Liver (tissue), 9 donors: ENCODE data around the gene DIAPH2. TPM values are rescaled to one million over a fixed set of nuclear protein-coding genes. Genes with fewer than 3 reads are reported as not detected.

Experiments used
- DNase-seq: peaks from one replicate; pipeline ENCODE4 v3.0.0-alpha.2; 2017; ENCODE audit warnings: low spot score
- H3K27ac ChIP-seq, 2 donors: one replicate each; pipeline ENCODE4 v1.7.0; 2013; ENCODE audit warnings: inconsistent platforms in 2 of 2, low read length in 2 of 2, control low read depth in 1 of 2, low read depth in 1 of 2, mild to moderate bottlenecking in 1 of 2
- H3K27me3 ChIP-seq, 4 donors: one replicate each; pipeline versions ENCODE4 v1.6.1 to v1.7.0; 2013; ENCODE audit warnings: low read length in 3 of 4, inconsistent platforms in 1 of 4, mild to moderate bottlenecking in 1 of 4, moderate library complexity in 1 of 4; ENCODE audit not compliant: control insufficient read depth in 4 of 4, insufficient read depth in 4 of 4
- H3K36me3 ChIP-seq, 4 donors: one replicate each; pipeline versions ENCODE4 v1.6.1 to v1.7.0; 2013; ENCODE audit warnings: low read length in 3 of 4, mild to moderate bottlenecking in 3 of 4, low read depth in 1 of 4, moderate library complexity in 1 of 4; ENCODE audit not compliant: control insufficient read depth in 4 of 4, insufficient read depth in 3 of 4
- H3K4me1 ChIP-seq, 4 donors: one replicate each; pipeline versions ENCODE4 v1.6.1 to v1.7.0; 2013; ENCODE audit warnings: low read length in 3 of 4, mild to moderate bottlenecking in 3 of 4, moderate library complexity in 1 of 4; ENCODE audit not compliant: control insufficient read depth in 4 of 4, insufficient read depth in 4 of 4
- H3K4me3 ChIP-seq, 3 donors: one replicate each; pipeline versions ENCODE4 v1.6.1 to v1.7.0; 2013; ENCODE audit warnings: low read length in 3 of 3, control low read depth in 1 of 3, low read depth in 1 of 3, mild to moderate bottlenecking in 1 of 3
- H3K9ac ChIP-seq, 2 donors: one replicate each; pipeline ENCODE4 v1.7.0; 2013; ENCODE audit warnings: low read length in 2 of 2, mild to moderate bottlenecking in 2 of 2, moderate library complexity in 2 of 2, control low read depth in 1 of 2, low read depth in 1 of 2
- H3K9me3 ChIP-seq, 4 donors: one replicate each; pipeline versions ENCODE4 v1.6.1 to v1.7.0; 2013; ENCODE audit warnings: low read length in 3 of 4; ENCODE audit not compliant: control insufficient read depth in 4 of 4
- ATF3 ChIP-seq: IDR thresholded peaks from 2 replicates; pipeline ENCODE4 v1.6.1; 2016; ENCODE audit warnings: antibody characterized with exemption
- EGR1 ChIP-seq, 2 donors: IDR thresholded peaks; 2 replicates each; pipeline ENCODE4 v1.6.1; 2016 to 2018; ENCODE audit warnings: antibody characterized with exemption in 2 of 2, low read depth in 2 of 2
- FOXA1 ChIP-seq: IDR thresholded peaks from 2 replicates; pipeline ENCODE4 v1.6.1; 2016; ENCODE audit warnings: antibody characterized with exemption
- FOXA2 ChIP-seq: IDR thresholded peaks from 2 replicates; pipeline ENCODE4 v1.6.1; 2016; ENCODE audit warnings: antibody characterized with exemption
- HNF4A ChIP-seq, 2 donors: conservative IDR thresholded peaks; 2 replicates each; pipeline ENCODE4 v1.6.1; 2016; ENCODE audit warnings: antibody characterized with exemption in 2 of 2, mild to moderate bottlenecking in 2 of 2
- HNF4G ChIP-seq: IDR thresholded peaks from 2 replicates; pipeline ENCODE4 v1.6.1; 2016; ENCODE audit warnings: antibody characterized with exemption
- JUND ChIP-seq, 2 donors: IDR thresholded peaks; 2 replicates each; pipeline ENCODE4 v1.6.1; 2016; ENCODE audit warnings: antibody characterized with exemption in 2 of 2
- NR2F2 ChIP-seq: IDR thresholded peaks from 2 replicates; pipeline ENCODE4 v1.6.1; 2016; ENCODE audit warnings: antibody characterized with exemption
- RAD21 ChIP-seq, 2 donors: IDR thresholded peaks; 2 replicates each; pipeline ENCODE4 v1.6.1; 2016; ENCODE audit warnings: antibody characterized with exemption in 2 of 2, mild to moderate bottlenecking in 2 of 2
- RXRA ChIP-seq, 2 donors: IDR thresholded peaks; 2 replicates each; pipeline ENCODE4 v1.6.1; 2017 to 2018; ENCODE audit warnings: antibody characterized with exemption in 2 of 2, mild to moderate bottlenecking in 1 of 2
- SP1 ChIP-seq: IDR thresholded peaks from 2 replicates; pipeline ENCODE4 v1.6.1; 2018; ENCODE audit warnings: antibody characterized with exemption, mild to moderate bottlenecking
- TAF1 ChIP-seq: conservative IDR thresholded peaks from 2 replicates; pipeline ENCODE4 v1.6.1; 2016; ENCODE audit warnings: antibody characterized with exemption, mild to moderate bottlenecking
- YY1 ChIP-seq: IDR thresholded peaks from 2 replicates; pipeline ENCODE4 v1.6.1; 2016; ENCODE audit warnings: antibody characterized with exemption, mild to moderate bottlenecking
- WGBS: extraction: QIAGEN DNeasy Blood & Tissue Kit; methylation state at CpG from one replicate; pipeline ENCODE4 v1.1.7; 2013; 5-methylcytosine and 5-hydroxymethylcytosine counted together
- polyA plus RNA-seq, 2 donors: library from polyadenylated mRNA; stranded (reverse) in 1 of 2; unstranded in 1 of 2; fragments of 200-250 nt in 1 of 2; fragments of >200 nt in 1 of 2; fragmentation: Nextera tagmentation in 1 of 2; extraction: Ambion mirVana in 1 of 2; gene quantifications; one replicate each; pipeline versions ENCODE4 v1.2.1 to v1.2.3, GENCODE V29; 2013 to 2015
- total RNA-seq, 2 donors: library from RNA; depleted of rRNA; stranded (reverse); fragments of >200 nt; gene quantifications; one replicate each; pipeline ENCODE4 v1.2.3, GENCODE V29; 2014
- TF ChIP-seq, protein P1 (sequence below): IDR thresholded peaks from 2 replicates; pipeline ENCODE4 v1.6.1; 2016; ENCODE audit warnings: antibody characterized with exemption
- TF ChIP-seq, protein P2 (sequence below): IDR thresholded peaks from 2 replicates; pipeline ENCODE4 v1.6.1; 2016; ENCODE audit warnings: antibody characterized with exemption
- TF ChIP-seq, protein P3 (sequence below): IDR thresholded peaks from 2 replicates; pipeline ENCODE4 v1.6.1; 2016; ENCODE audit warnings: antibody characterized with exemption, mild to moderate bottlenecking
- TF ChIP-seq, protein P4 (sequence below): fragments of 150-350 bp; IDR thresholded peaks from 2 replicates; pipeline ENCODE4 v1.5.1; 2017; ENCODE audit warnings: improper control_type of control experiment, low read depth, low read length; ENCODE audit not compliant: missing input control
- donor health status: healthy.
- donor health status: healthy.
- donor health status: healthy.
- donor health status: healthy.
- donor health status: healthy.

Gene DIAPH2
- total and polyA plus RNA-seq, 4 donors, result 2.7 to 16.6 (median 5.3) TPM

DNA sequence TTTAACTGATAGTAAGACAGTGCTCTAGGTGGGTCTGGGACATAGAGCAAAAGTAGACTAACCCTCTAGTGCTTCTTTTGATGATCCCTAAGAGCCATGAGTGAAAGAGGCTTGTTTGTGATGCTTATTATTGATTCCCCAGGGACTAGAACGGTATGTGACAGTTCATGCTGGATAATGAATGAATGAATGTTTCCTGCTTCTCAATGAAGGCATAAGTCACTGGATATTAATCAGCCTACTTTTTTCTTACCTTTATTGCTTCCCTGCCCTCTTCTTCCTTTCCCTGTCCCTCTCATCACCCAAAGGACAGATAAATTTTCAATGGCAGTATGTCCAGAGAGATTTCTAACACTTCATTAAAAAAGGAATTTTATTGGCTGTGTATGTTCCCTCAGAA, 685.3 kb downstream of the DIAPH2 start (continued):
- no peak for TF ChIP-seq HNF4A (conservative IDR thresholded peaks at IDR 0.05)

- Histone ChIP-seq H3K4me1 (no peaks in the 10 kb centered on the region), H3K9ac (no peak overlapping the region), H3K36me3 (no peaks in the 10 kb centered on the region), H3K9me3 (no peaks in the 10 kb centered on the region), H3K27me3 (no peaks in the 10 kb centered on the region), H3K27ac (no peak overlapping the region), H3K4me3 (no peak overlapping the region)
- WGBS, result 96% methylated on average over 6 of the region's 6 CpGs
- DNase-seq, result no peak
- TF ChIP-seq HNF4G (no peak), RXRA (IDR thresholded peaks at IDR 0.05) (no peak), ATF3 (no peak)
- TF ChIP-seq, protein P1, sequence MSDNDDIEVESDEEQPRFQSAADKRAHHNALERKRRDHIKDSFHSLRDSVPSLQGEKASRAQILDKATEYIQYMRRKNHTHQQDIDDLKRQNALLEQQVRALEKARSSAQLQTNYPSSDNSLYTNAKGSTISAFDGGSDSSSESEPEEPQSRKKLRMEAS, result no peak
These were observed 687.5 kb downstream of the DIAPH2 start for GRCh38 chrX:97372001-97372766.

DNA sequence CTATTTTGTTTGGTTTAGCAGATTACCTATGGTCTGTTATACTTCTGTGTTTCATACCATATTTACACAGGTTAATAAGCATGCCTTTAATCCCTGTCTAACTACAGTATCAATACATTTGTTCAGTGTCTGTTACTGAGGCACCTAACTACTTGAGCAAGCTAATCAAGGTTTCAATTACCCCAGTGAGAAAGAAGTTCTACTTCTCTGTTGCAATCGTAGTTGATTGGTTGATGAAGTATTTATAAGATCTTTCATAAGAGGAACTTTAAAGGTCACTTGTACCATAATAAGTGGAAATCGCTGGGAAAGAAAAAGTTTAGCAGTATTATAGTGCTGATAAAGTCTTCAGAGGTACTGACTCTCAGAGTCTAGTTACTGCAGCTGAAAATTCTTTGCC, 689.6 kb downstream of the DIAPH2 start:
- Histone ChIP-seq H3K9ac (no peak overlapping the region), H3K27ac (no peak overlapping the region), H3K4me1 (no peaks in the 10 kb centered on the region), H3K36me3 (no peaks in the 10 kb centered on the region), H3K27me3 (no peaks in the 10 kb centered on the region), H3K9me3 (no peaks in the 10 kb centered on the region), H3K4me3 (no peak overlapping the region)
- DNase-seq, result no peak
- TF ChIP-seq RXRA (IDR thresholded peaks at IDR 0.05) (no peak), HNF4A (conservative IDR thresholded peaks at IDR 0.05) (no peak), NR2F2 (no peak), FOXA2 (no peak), TAF1 (no peak), SP1 (no peak), RAD21 (IDR thresholded peaks at IDR 0.05) (no peak), JUND (IDR thresholded peaks at IDR 0.05) (no peak), ATF3 (no peak), FOXA1 (no peak), EGR1 (IDR thresholded peaks at IDR 0.05; ENCODE audit: low read depth in 2 of 2) (no peak), HNF4G (no peak), YY1 (no peak)
- TF ChIP-seq, protein P2, sequence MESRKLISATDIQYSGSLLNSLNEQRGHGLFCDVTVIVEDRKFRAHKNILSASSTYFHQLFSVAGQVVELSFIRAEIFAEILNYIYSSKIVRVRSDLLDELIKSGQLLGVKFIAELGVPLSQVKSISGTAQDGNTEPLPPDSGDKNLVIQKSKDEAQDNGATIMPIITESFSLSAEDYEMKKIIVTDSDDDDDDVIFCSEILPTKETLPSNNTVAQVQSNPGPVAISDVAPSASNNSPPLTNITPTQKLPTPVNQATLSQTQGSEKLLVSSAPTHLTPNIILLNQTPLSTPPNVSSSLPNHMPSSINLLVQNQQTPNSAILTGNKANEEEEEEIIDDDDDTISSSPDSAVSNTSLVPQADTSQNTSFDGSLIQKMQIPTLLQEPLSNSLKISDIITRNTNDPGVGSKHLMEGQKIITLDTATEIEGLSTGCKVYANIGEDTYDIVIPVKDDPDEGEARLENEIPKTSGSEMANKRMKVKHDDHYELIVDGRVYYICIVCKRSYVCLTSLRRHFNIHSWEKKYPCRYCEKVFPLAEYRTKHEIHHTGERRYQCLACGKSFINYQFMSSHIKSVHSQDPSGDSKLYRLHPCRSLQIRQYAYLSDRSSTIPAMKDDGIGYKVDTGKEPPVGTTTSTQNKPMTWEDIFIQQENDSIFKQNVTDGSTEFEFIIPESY, result no peak
- TF ChIP-seq, protein P3, sequence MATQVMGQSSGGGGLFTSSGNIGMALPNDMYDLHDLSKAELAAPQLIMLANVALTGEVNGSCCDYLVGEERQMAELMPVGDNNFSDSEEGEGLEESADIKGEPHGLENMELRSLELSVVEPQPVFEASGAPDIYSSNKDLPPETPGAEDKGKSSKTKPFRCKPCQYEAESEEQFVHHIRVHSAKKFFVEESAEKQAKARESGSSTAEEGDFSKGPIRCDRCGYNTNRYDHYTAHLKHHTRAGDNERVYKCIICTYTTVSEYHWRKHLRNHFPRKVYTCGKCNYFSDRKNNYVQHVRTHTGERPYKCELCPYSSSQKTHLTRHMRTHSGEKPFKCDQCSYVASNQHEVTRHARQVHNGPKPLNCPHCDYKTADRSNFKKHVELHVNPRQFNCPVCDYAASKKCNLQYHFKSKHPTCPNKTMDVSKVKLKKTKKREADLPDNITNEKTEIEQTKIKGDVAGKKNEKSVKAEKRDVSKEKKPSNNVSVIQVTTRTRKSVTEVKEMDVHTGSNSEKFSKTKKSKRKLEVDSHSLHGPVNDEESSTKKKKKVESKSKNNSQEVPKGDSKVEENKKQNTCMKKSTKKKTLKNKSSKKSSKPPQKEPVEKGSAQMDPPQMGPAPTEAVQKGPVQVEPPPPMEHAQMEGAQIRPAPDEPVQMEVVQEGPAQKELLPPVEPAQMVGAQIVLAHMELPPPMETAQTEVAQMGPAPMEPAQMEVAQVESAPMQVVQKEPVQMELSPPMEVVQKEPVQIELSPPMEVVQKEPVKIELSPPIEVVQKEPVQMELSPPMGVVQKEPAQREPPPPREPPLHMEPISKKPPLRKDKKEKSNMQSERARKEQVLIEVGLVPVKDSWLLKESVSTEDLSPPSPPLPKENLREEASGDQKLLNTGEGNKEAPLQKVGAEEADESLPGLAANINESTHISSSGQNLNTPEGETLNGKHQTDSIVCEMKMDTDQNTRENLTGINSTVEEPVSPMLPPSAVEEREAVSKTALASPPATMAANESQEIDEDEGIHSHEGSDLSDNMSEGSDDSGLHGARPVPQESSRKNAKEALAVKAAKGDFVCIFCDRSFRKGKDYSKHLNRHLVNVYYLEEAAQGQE, result no peak
- TF ChIP-seq, protein P4, sequence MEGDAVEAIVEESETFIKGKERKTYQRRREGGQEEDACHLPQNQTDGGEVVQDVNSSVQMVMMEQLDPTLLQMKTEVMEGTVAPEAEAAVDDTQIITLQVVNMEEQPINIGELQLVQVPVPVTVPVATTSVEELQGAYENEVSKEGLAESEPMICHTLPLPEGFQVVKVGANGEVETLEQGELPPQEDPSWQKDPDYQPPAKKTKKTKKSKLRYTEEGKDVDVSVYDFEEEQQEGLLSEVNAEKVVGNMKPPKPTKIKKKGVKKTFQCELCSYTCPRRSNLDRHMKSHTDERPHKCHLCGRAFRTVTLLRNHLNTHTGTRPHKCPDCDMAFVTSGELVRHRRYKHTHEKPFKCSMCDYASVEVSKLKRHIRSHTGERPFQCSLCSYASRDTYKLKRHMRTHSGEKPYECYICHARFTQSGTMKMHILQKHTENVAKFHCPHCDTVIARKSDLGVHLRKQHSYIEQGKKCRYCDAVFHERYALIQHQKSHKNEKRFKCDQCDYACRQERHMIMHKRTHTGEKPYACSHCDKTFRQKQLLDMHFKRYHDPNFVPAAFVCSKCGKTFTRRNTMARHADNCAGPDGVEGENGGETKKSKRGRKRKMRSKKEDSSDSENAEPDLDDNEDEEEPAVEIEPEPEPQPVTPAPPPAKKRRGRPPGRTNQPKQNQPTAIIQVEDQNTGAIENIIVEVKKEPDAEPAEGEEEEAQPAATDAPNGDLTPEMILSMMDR, result no peak
- TF ChIP-seq, protein P1, result no peak
- 90% methylated on average over 2 of the region's 2 CpGs for WGBS
